H1 (cell line): Measurements from ENCODE around the gene ANO2. TPM values are rescaled to one million over a fixed set of nuclear protein-coding genes. Genes with fewer than 3 reads are reported as not detected.

Source experiments
- CTCF ChIA-PET: fragments of 300-600 bp; sonication (Branson Sonifier 250); formaldehyde crosslinking; loops from one replicate; lab custom pipeline; 2021; ENCODE audit not compliant: partially characterized antibody; lab: Charles Lee
- POLR2A ChIA-PET: fragments of 300-600 bp; sonication (Branson Sonifier 250); formaldehyde crosslinking; loops from one replicate; lab custom pipeline; 2021; ENCODE audit warnings: inconsistent platforms; ENCODE audit not compliant: partially characterized antibody; lab: Charles Lee
- DNase-seq, 2 experiments: peaks; one replicate each; pipeline versions ENCODE4 v3.0.0 to v3.0.0-alpha.2; 2010 to 2022; ENCODE audit warnings: low spot score in 2 of 2, low read depth in 1 of 2, mixed read lengths in 1 of 2
- FAIRE-seq: peaks from 2 replicates; lab custom pipeline; 2011; peaks lifted over from hg19 to GRCh38; lab: Jason Lieb, UNC
- H2AFZ ChIP-seq: 2 replicates; pipeline ENCODE4 v1.8.1; 2012; ENCODE audit warnings: low read length, inconsistent platforms
- H2AK5ac ChIP-seq: 2 replicates; pipeline ENCODE4 v1.6.1; 2013; ENCODE audit warnings: low read depth, low read length
- H2BK120ac ChIP-seq: replicated peaks from 2 replicates; pipeline ENCODE3; 2013; ENCODE audit warnings: low read depth, low read length, inconsistent platforms
- H2BK12ac ChIP-seq: 2 replicates; pipeline ENCODE4 v1.6.1; 2013; ENCODE audit warnings: low read depth, low read length
- H2BK15ac ChIP-seq: 2 replicates; pipeline ENCODE4 v1.6.1; 2013; ENCODE audit warnings: low read length
- H2BK20ac ChIP-seq: 2 replicates; pipeline ENCODE4 v1.6.1; 2013; ENCODE audit warnings: low read length
- H2BK5ac ChIP-seq: 2 replicates; pipeline ENCODE4 v1.6.1; 2013; ENCODE audit warnings: low read depth, low read length
- H3K14ac ChIP-seq: 2 replicates; pipeline ENCODE4 v1.6.1; 2013; ENCODE audit warnings: inconsistent platforms; ENCODE audit not compliant: insufficient read length
- H3K18ac ChIP-seq: 2 replicates; pipeline ENCODE4 v1.6.1; 2013; ENCODE audit warnings: low read length; ENCODE audit errors: extremely low read depth
- H3K23ac ChIP-seq: 2 replicates; pipeline ENCODE4 v1.6.1; 2013; ENCODE audit warnings: inconsistent platforms; ENCODE audit not compliant: insufficient read length
- H3K23me2 ChIP-seq: 2 replicates; pipeline ENCODE4 v1.6.1; 2013; ENCODE audit warnings: low read depth, low read length
- H3K27ac ChIP-seq: 2 replicates; pipeline ENCODE4 v1.6.1; 2011; ENCODE audit warnings: low read depth, low read length, inconsistent platforms
- H3K27me3 ChIP-seq, 4 experiments: replicated peaks in 1 of 4; 1 replicate in 1 of 4; 2 replicates in 3 of 4; pipeline versions ENCODE4 v1.6.1 to v1.8.1; 2011 to 2013; ENCODE audit warnings: low read length in 3 of 4, mild to moderate bottlenecking in 3 of 4, inconsistent platforms in 2 of 4, mixed read lengths in 2 of 4, moderate library complexity in 1 of 4; ENCODE audit not compliant: control insufficient read depth in 3 of 4, insufficient read depth in 3 of 4; ENCODE audit errors: extremely low read depth in 1 of 4
- H3K36me3 ChIP-seq, 4 experiments: 2 replicates each; pipeline versions ENCODE4 v1.6.1 to v1.8.1; 2011 to 2013; ENCODE audit warnings: mild to moderate bottlenecking in 4 of 4, low read length in 3 of 4, moderate library complexity in 2 of 4, control low read depth in 1 of 4, inconsistent platforms in 1 of 4; ENCODE audit not compliant: insufficient read depth in 4 of 4, control insufficient read depth in 2 of 4
- H3K4ac ChIP-seq: replicated peaks from 2 replicates; pipeline ENCODE3; 2013; ENCODE audit warnings: low read length, low read depth, mixed read lengths, inconsistent platforms; ENCODE audit not compliant: insufficient read length
- H3K4me1 ChIP-seq, 4 experiments: replicated peaks in 1 of 4; 1 replicate in 1 of 4; 2 replicates in 3 of 4; pipeline versions ENCODE4 v1.6.1 to v1.8.1; 2011 to 2013; ENCODE audit warnings: low read length in 3 of 4, inconsistent platforms in 2 of 4, mixed read lengths in 1 of 4; ENCODE audit not compliant: insufficient read depth in 4 of 4, control insufficient read depth in 3 of 4
- H3K4me2 ChIP-seq, 2 experiments: 2 replicates each; pipeline versions ENCODE4 v1.6.1 to v1.8.1; 2011 to 2013; ENCODE audit warnings: low read depth in 2 of 2, low read length in 2 of 2, control low read depth in 1 of 2, inconsistent platforms in 1 of 2, mild to moderate bottlenecking in 1 of 2; ENCODE audit not compliant: insufficient read depth in 1 of 2
- H3K4me3 ChIP-seq, 4 experiments: fragments of 200-600, 300-600 bp in 1 of 4; sonication (generic), shearing (Covaris generic), sonication (Bioruptor Twin) in 1 of 4; 2 replicates each; pipeline versions ENCODE4 v1.5.1 to v1.8.1; 2011 to 2016; ENCODE audit warnings: low read length in 4 of 4, low read depth in 3 of 4, control low read depth in 2 of 4, inconsistent platforms in 2 of 4, mild to moderate bottlenecking in 2 of 4, mixed read lengths in 1 of 4, moderate library complexity in 1 of 4; ENCODE audit not compliant: insufficient read depth in 2 of 4; ENCODE audit errors: extremely low read depth in 1 of 4
- H3K56ac ChIP-seq: replicated peaks from 2 replicates; pipeline ENCODE3; 2013; ENCODE audit warnings: low read depth, mild to moderate bottlenecking, mixed read lengths, low read length, inconsistent platforms; ENCODE audit not compliant: insufficient read length
- H3K79me1 ChIP-seq: 2 replicates; pipeline ENCODE4 v1.6.1; 2013; ENCODE audit warnings: low read depth, low read length, control low read depth
- H3K79me2 ChIP-seq, 2 experiments: 2 replicates each; pipeline versions ENCODE4 v1.6.1 to v1.8.1; 2012 to 2013; ENCODE audit warnings: low read length in 2 of 2, mild to moderate bottlenecking in 2 of 2, inconsistent platforms in 1 of 2; ENCODE audit not compliant: insufficient read depth in 2 of 2, control insufficient read depth in 1 of 2
- H3K9ac ChIP-seq, 4 experiments: replicated peaks in 1 of 4; 1 replicate in 1 of 4; 2 replicates in 3 of 4; pipeline versions ENCODE4 v1.6.1 to v1.8.1; 2011 to 2013; ENCODE audit warnings: low read depth in 3 of 4, low read length in 3 of 4, control low read depth in 2 of 4, mild to moderate bottlenecking in 2 of 4, moderate library complexity in 2 of 4, inconsistent platforms in 1 of 4; ENCODE audit errors: extremely low read depth in 1 of 4
- H3K9me3 ChIP-seq, 2 experiments: 2 replicates each; pipeline versions ENCODE4 v1.6.1 to v1.8.1; 2012 to 2013; ENCODE audit warnings: mild to moderate bottlenecking in 2 of 2, moderate library complexity in 2 of 2, control low read depth in 1 of 2, inconsistent platforms in 1 of 2, low read depth in 1 of 2, low read length in 1 of 2, mixed read lengths in 1 of 2; ENCODE audit not compliant: insufficient read depth in 2 of 2
- H4K20me1 ChIP-seq, 2 experiments: replicated peaks in 1 of 2; 2 replicates each; pipeline versions ENCODE3 to v1.8.1; 2011 to 2013; ENCODE audit warnings: inconsistent platforms in 2 of 2, low read length in 2 of 2, mild to moderate bottlenecking in 1 of 2; ENCODE audit not compliant: insufficient read depth in 2 of 2, control insufficient read depth in 1 of 2
- H4K5ac ChIP-seq: 2 replicates; pipeline ENCODE4 v1.6.1; 2013; ENCODE audit warnings: low read length, low read depth, mixed read lengths, inconsistent platforms; ENCODE audit not compliant: insufficient read length
- H4K8ac ChIP-seq: 2 replicates; pipeline ENCODE4 v1.8.0; 2013; ENCODE audit warnings: mild to moderate bottlenecking, moderate library complexity, low read length, inconsistent platforms; ENCODE audit not compliant: insufficient read depth; ENCODE audit errors: extremely low read depth
- H4K91ac ChIP-seq: replicated peaks from 2 replicates; pipeline ENCODE3; 2013; ENCODE audit warnings: low read length, mixed read lengths, inconsistent platforms; ENCODE audit not compliant: insufficient read length
- FOSL1 ChIP-seq: IDR thresholded peaks from 2 replicates; pipeline ENCODE4 v1.6.1; 2011; ENCODE audit warnings: mild to moderate bottlenecking, low read depth, low read length, moderate library complexity; ENCODE audit not compliant: insufficient read depth
- HDAC6 ChIP-seq: IDR thresholded peaks from one replicate; pipeline ENCODE4 v1.7.1; 2012; ENCODE audit warnings: low read depth, mild to moderate bottlenecking, inconsistent platforms, low read length, moderate library complexity
- SP2 ChIP-seq: IDR thresholded peaks from 2 replicates; pipeline ENCODE4 v1.6.1; 2012; ENCODE audit warnings: mild to moderate bottlenecking, low read length, inconsistent platforms
- WGBS, 2 experiments: shearing (Covaris generic) in 1 of 2; methylation state at CpG; one replicate each; pipeline versions ENCODE4 v1.1.6 to v1.1.7; 2013 to 2015; ENCODE audit warnings: low lambda C conversion rate in 2 of 2, mixed read lengths in 2 of 2, inconsistent platforms in 1 of 2, low coverage in 1 of 2, missing lambda C conversion rate in 1 of 2; ENCODE audit not compliant: insufficient replicate concordance in 2 of 2, insufficient coverage in 1 of 2, insufficient read length in 1 of 2; ENCODE audit errors: extremely low coverage in 1 of 2, missing lambda C conversion rate in 1 of 2; 5-methylcytosine and 5-hydroxymethylcytosine counted together
- polyA plus RNA-seq, 7 experiments: library from polyadenylated mRNA; depleted of rRNA in 3 of 7; stranded (reverse) in 5 of 7; unstranded in 2 of 7; fragments of >200 nt in 5 of 7; fragments of 200-250 nt in 2 of 7; gene quantifications; 1 replicate in 5 of 7; 2 replicates in 1 of 7; 4 replicates in 1 of 7; pipeline versions ENCODE4 v1.2.1 to v1.2.3, GENCODE V29; 2011 to 2013; ENCODE audit warnings: missing spikeins in 2 of 7, mixed read lengths in 2 of 7
- total RNA-seq: library from RNA; stranded (reverse); fragmentation: NEBNext Ultra II Directional; extraction: Animal tissue kit (Norgen Biotek cat#: 25700); gene quantifications from 2 replicates; pipeline ENCODE4 v1.2.1, GENCODE V29; 2021

Gene ANO2
- total and polyA plus RNA-seq, 2 of the 8 experiments (the other 6 are each of a cell fraction or from before 2014, with no cell fraction given): 1.9 to 5.5 TPM

DNA sequence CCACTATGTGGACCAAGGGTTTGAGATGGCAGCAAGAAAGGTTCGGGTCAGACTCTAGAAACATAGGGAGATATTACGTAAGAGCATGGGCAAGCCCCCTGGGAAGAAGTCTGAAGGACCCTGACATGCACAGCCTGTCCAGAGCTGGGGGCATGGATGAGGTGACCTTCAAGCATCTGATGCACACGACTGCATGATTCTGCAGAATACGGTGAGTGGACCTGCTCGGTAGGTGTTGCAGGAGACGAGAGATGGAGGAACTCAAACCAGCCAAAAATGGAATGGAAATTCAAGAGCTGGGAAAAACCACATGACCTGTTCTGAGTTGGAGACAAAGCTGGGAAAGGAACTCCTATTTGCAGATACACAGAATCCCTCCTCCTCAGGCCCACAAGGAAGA lies 43.6 kb downstream of the ANO2 start:
- TF ChIP-seq SP2 (no peak), HDAC6 (no peak), FOSL1 (no peak)
- H3K9me3 ChIP-seq: no peaks in the 10 kb centered on the region
- H2AFZ ChIP-seq: no peak overlapping the region
- no peak overlapping the region for H3K27ac ChIP-seq
- no peak overlapping the region for H3K4ac ChIP-seq
- no peak overlapping the region for H4K8ac ChIP-seq
- H2AK5ac ChIP-seq: no peak overlapping the region
- no peak overlapping the region for H4K5ac ChIP-seq
- H3K79me1 ChIP-seq: no peaks in the 10 kb centered on the region
- H4K91ac ChIP-seq: no peak overlapping the region
- no peaks in the 10 kb centered on the region for H3K36me3 ChIP-seq
- no peak overlapping the region for H2BK20ac ChIP-seq
- no peak overlapping the region for H3K9ac ChIP-seq
- H3K14ac ChIP-seq: no peak overlapping the region
- H3K4me1 ChIP-seq: no peaks in the 10 kb centered on the region
- H3K23me2 ChIP-seq: no peaks in the 10 kb centered on the region
- DNase-seq (no peak), FAIRE-seq (no peak)
- no peaks in the 10 kb centered on the region for H4K20me1 ChIP-seq
- 97% methylated on average over 6 of the region's 6 CpGs; no CpG with 5 or more reads in 1 of the 2 experiments for WGBS, 2 experiments
- H2BK15ac ChIP-seq: no peak overlapping the region
- H3K23ac ChIP-seq: no peak overlapping the region
- no peaks in the 10 kb centered on the region for H3K79me2 ChIP-seq
- no peak overlapping the region for H2BK12ac ChIP-seq
- no peak overlapping the region for H2BK5ac ChIP-seq
- no peak overlapping the region for H3K56ac ChIP-seq
- no peak overlapping the region for H3K4me2 ChIP-seq
- CTCF ChIA-PET: interaction anchor here (0.9 to 1.9 kb wide), 4 partner anchors 12 to 156 kb away, joined by 3 to 9 read pairs (median 4); no protein-coding TSS in a partner anchor
- no peak overlapping the region for H2BK120ac ChIP-seq
- POLR2A ChIA-PET: interaction anchor here (0.5 kb wide), 1 partner anchor 286 kb away, joined by 3 read pairs; no protein-coding TSS in a partner anchor
- H3K27me3 ChIP-seq: no peaks in the 10 kb centered on the region
- no peak overlapping the region for H3K4me3 ChIP-seq
- no peak overlapping the region for H3K18ac ChIP-seq
